Measurements from ENCODE around the gene IZUMO3. TPM values are rescaled to one million over a fixed set of nuclear protein-coding genes. Genes with fewer than 3 reads are reported as not detected.

The IZUMO3 gene
- total RNA-seq, 1 donor from 2014 or later: not detected

GRCh38 chr9:24552526-24553182 lies 7.0 kb upstream of the IZUMO3 start:
- H3K9me3 Mint-ChIP-seq (ENCODE audit: low read depth): no peaks in the 10 kb centered on the region
- no peak for DNase-seq (ENCODE audit: low spot score)
- H3K4me3 Mint-ChIP-seq (ENCODE audit: unreplicated experiment): no peak overlapping the region
- no peak overlapping the region for H3K27ac Mint-ChIP-seq (ENCODE audit: unreplicated experiment)
- no peaks in the 10 kb centered on the region for H3K27me3 Mint-ChIP-seq (ENCODE audit: low read depth)
- no peaks in the 10 kb centered on the region for H3K36me3 Mint-ChIP-seq (ENCODE audit: low read depth)
- H3K4me1 Mint-ChIP-seq (ENCODE audit: low read depth): no peaks in the 10 kb centered on the region
- no peak for TF ChIP-seq CTCF (IDR thresholded peaks at IDR 0.05)

- Mint-ChIP-seq H3K36me3 (ENCODE audit: low read depth) (no peaks in the 10 kb centered on the region), H3K4me1 (ENCODE audit: low read depth) (no peaks in the 10 kb centered on the region), H3K4me3 (ENCODE audit: unreplicated experiment) (no peak overlapping the region), H3K27ac (ENCODE audit: unreplicated experiment) (no peak overlapping the region), H3K27me3 (ENCODE audit: low read depth) (no peaks in the 10 kb centered on the region), H3K9me3 (ENCODE audit: low read depth) (peaks cover 12% of the 10 kb centered on the region)
- DNase-seq (ENCODE audit: low spot score): no peak
- TF ChIP-seq CTCF (IDR thresholded peaks at IDR 0.05): no peak
Observed at GRCh38 chr9:24545285-24545684, 412 bp downstream of the IZUMO3 start.

GRCh38 chr9:24518545-24518944 lies 27.2 kb downstream of the IZUMO3 start:
- Mint-ChIP-seq H3K27ac (ENCODE audit: unreplicated experiment) (no peak overlapping the region), H3K36me3 (ENCODE audit: low read depth) (no peaks in the 10 kb centered on the region), H3K27me3 (ENCODE audit: low read depth) (peaks cover 2% of the 10 kb centered on the region), H3K9me3 (ENCODE audit: low read depth) (no peaks in the 10 kb centered on the region), H3K4me1 (ENCODE audit: low read depth) (no peaks in the 10 kb centered on the region), H3K4me3 (ENCODE audit: unreplicated experiment) (no peak overlapping the region)
- no peak for TF ChIP-seq CTCF (IDR thresholded peaks at IDR 0.05)
- DNase-seq (ENCODE audit: low spot score): no peak

- no peak for TF ChIP-seq CTCF (IDR thresholded peaks at IDR 0.05)
- Mint-ChIP-seq H3K36me3 (ENCODE audit: low read depth) (no peaks in the 10 kb centered on the region), H3K4me3 (ENCODE audit: unreplicated experiment) (no peak overlapping the region), H3K4me1 (ENCODE audit: low read depth) (no peaks in the 10 kb centered on the region), H3K9me3 (ENCODE audit: low read depth) (peaks cover 6% of the 10 kb centered on the region), H3K27ac (ENCODE audit: unreplicated experiment) (no peak overlapping the region), H3K27me3 (ENCODE audit: low read depth) (no peaks in the 10 kb centered on the region)
- DNase-seq (ENCODE audit: low spot score): no peak
Observed at GRCh38 chr9:24516463-24516862, 29.2 kb downstream of the IZUMO3 start.

GRCh38 chr9:24509850-24510249 lies 35.8 kb downstream of the IZUMO3 start:
- H3K36me3 Mint-ChIP-seq (ENCODE audit: low read depth): no peaks in the 10 kb centered on the region
- H3K27ac Mint-ChIP-seq (ENCODE audit: unreplicated experiment): no peak overlapping the region
- DNase-seq (ENCODE audit: low spot score): no peak
- H3K27me3 Mint-ChIP-seq (ENCODE audit: low read depth): no peaks in the 10 kb centered on the region
- no peak overlapping the region for H3K4me3 Mint-ChIP-seq (ENCODE audit: unreplicated experiment)
- H3K9me3 Mint-ChIP-seq (ENCODE audit: low read depth): peaks cover 13% of the 10 kb centered on the region
- H3K4me1 Mint-ChIP-seq (ENCODE audit: low read depth): no peaks in the 10 kb centered on the region
- no peak for TF ChIP-seq CTCF (IDR thresholded peaks at IDR 0.05)

Data from chondrocyte (in vitro differentiated cells).